ENCODE data around the gene PRDM12.
A peak's percentile ranks its signal among the peaks of the same experiment; 100 is the strongest.
"Not testable (repeated sequence)": the region's sequence is repeated elsewhere in the genome, so short reads cannot be mapped to it uniquely, and the experiment has no call there.

The PRDM12 gene

GRCh38 chr9:130668196-130668595, 3.8 kb downstream of the PRDM12 start:
- Mint-ChIP-seq H3K27me3 (peaks cover 45% of the 10 kb centered on the region), H3K4me1 (ENCODE audit: low read depth) (peaks cover 11% of the 10 kb centered on the region), H3K4me3 (no peak overlapping the region), H3K36me3 (ENCODE audit: low read depth) (no peaks in the 10 kb centered on the region), H3K9me3 (no peaks in the 10 kb centered on the region), H3K27ac (no peak overlapping the region)

- no peaks in the 10 kb centered on the region for H3K36me3 Mint-ChIP-seq (ENCODE audit: low read depth)
- H3K4me1 Mint-ChIP-seq (ENCODE audit: low read depth): peaks cover 11% of the 10 kb centered on the region
- peaks cover 45% of the 10 kb centered on the region for H3K27me3 Mint-ChIP-seq
- no peak overlapping the region for H3K4me3 Mint-ChIP-seq
- no peaks in the 10 kb centered on the region for H3K9me3 Mint-ChIP-seq
- H3K27ac Mint-ChIP-seq: no peak overlapping the region
Observed at GRCh38 chr9:130668659-130669058, 4.3 kb downstream of the PRDM12 start.

GRCh38 chr9:130669965-130670364, 5.6 kb downstream of the PRDM12 start:
- Mint-ChIP-seq H3K36me3 (ENCODE audit: low read depth) (no peaks in the 10 kb centered on the region), H3K27me3 (peaks cover 39% of the 10 kb centered on the region), H3K4me3 (no peak overlapping the region), H3K4me1 (ENCODE audit: low read depth) (peaks cover 11% of the 10 kb centered on the region), H3K9me3 (no peaks in the 10 kb centered on the region), H3K27ac (no peak overlapping the region)

GRCh38 chr9:130670644-130671043, 6.2 kb downstream of the PRDM12 start:
- Mint-ChIP-seq H3K27me3 (peaks cover 32% of the 10 kb centered on the region), H3K4me1 (ENCODE audit: low read depth) (peaks cover 4% of the 10 kb centered on the region), H3K36me3 (ENCODE audit: low read depth) (no peaks in the 10 kb centered on the region), H3K9me3 (no peaks in the 10 kb centered on the region), H3K4me3 (no peak overlapping the region), H3K27ac (no peak overlapping the region)

- peaks cover 16% of the 10 kb centered on the region for H3K27me3 Mint-ChIP-seq
- no peak overlapping the region for H3K27ac Mint-ChIP-seq
- H3K36me3 Mint-ChIP-seq (ENCODE audit: low read depth): no peaks in the 10 kb centered on the region
- no peaks in the 10 kb centered on the region for H3K9me3 Mint-ChIP-seq
- no peak overlapping the region for H3K4me3 Mint-ChIP-seq
- no peaks in the 10 kb centered on the region for H3K4me1 Mint-ChIP-seq (ENCODE audit: low read depth)
Observed at GRCh38 chr9:130672466-130672865, 8.1 kb downstream of the PRDM12 start.

- peaks cover 12% of the 10 kb centered on the region for H3K27me3 Mint-ChIP-seq
- no peaks in the 10 kb centered on the region for H3K4me1 Mint-ChIP-seq (ENCODE audit: low read depth)
Observed at GRCh38 chr9:130672933-130673615, 8.7 kb downstream of the PRDM12 start.

GRCh38 chr9:130675396-130675795, 11.0 kb downstream of the PRDM12 start:
- H3K27ac Mint-ChIP-seq: no peak overlapping the region
- H3K4me3 Mint-ChIP-seq: no peak overlapping the region
- no peaks in the 10 kb centered on the region for H3K9me3 Mint-ChIP-seq
- H3K4me1 Mint-ChIP-seq (ENCODE audit: low read depth): no peaks in the 10 kb centered on the region
- H3K27me3 Mint-ChIP-seq: peaks cover 11% of the 10 kb centered on the region
- no peaks in the 10 kb centered on the region for H3K36me3 Mint-ChIP-seq (ENCODE audit: low read depth)

More at GRCh38 chr9:130672933-130673615, 8.7 kb downstream of the PRDM12 start:
- Mint-ChIP-seq H3K4me3 (no peak overlapping the region), H3K9me3 (no peaks in the 10 kb centered on the region), H3K27ac (no peak overlapping the region), H3K36me3 (ENCODE audit: low read depth) (no peaks in the 10 kb centered on the region)

- peaks cover 14% of the 10 kb centered on the region for H3K27me3 Mint-ChIP-seq
- H3K27ac Mint-ChIP-seq: no peak overlapping the region
- no peaks in the 10 kb centered on the region for H3K36me3 Mint-ChIP-seq (ENCODE audit: low read depth)
- no peak overlapping the region for H3K4me3 Mint-ChIP-seq
- H3K4me1 Mint-ChIP-seq (ENCODE audit: low read depth): no peaks in the 10 kb centered on the region
- no peaks in the 10 kb centered on the region for H3K9me3 Mint-ChIP-seq
Observed at GRCh38 chr9:130677252-130677651, 12.9 kb downstream of the PRDM12 start.

- Mint-ChIP-seq H3K9me3 (no peaks in the 10 kb centered on the region), H3K27ac (no peak overlapping the region), H3K27me3 (peaks cover 11% of the 10 kb centered on the region), H3K4me1 (ENCODE audit: low read depth) (peaks cover 4% of the 10 kb centered on the region), H3K36me3 (ENCODE audit: low read depth) (no peaks in the 10 kb centered on the region), H3K4me3 (peak overlapping the region; percentile 23)
Observed at GRCh38 chr9:130680836-130681768, 16.7 kb downstream of the PRDM12 start.

- H3K4me1 Mint-ChIP-seq (ENCODE audit: low read depth): peaks cover 4% of the 10 kb centered on the region
- H3K27me3 Mint-ChIP-seq: peaks cover 11% of the 10 kb centered on the region
- no peak overlapping the region for H3K27ac Mint-ChIP-seq
- H3K9me3 Mint-ChIP-seq: no peaks in the 10 kb centered on the region
- H3K4me3 Mint-ChIP-seq: peak overlapping the region; percentile 81
- H3K36me3 Mint-ChIP-seq (ENCODE audit: low read depth): no peaks in the 10 kb centered on the region
Observed at GRCh38 chr9:130681769-130682420, 17.5 kb downstream of the PRDM12 start.

- H3K27ac Mint-ChIP-seq: peak overlapping the region; percentile 68
- H3K9me3 Mint-ChIP-seq: no peaks in the 10 kb centered on the region
- H3K27me3 Mint-ChIP-seq: peaks cover 11% of the 10 kb centered on the region
- peaks cover 4% of the 10 kb centered on the region for H3K4me1 Mint-ChIP-seq (ENCODE audit: low read depth)
- H3K4me3 Mint-ChIP-seq: peak overlapping the region; percentile 81
- H3K36me3 Mint-ChIP-seq (ENCODE audit: low read depth): no peaks in the 10 kb centered on the region
Observed at GRCh38 chr9:130682421-130683121, 18.2 kb downstream of the PRDM12 start.

- Mint-ChIP-seq H3K4me3 (no peak overlapping the region), H3K4me1 (ENCODE audit: low read depth) (peaks cover 4% of the 10 kb centered on the region), H3K27me3 (peaks cover 7% of the 10 kb centered on the region), H3K9me3 (no peaks in the 10 kb centered on the region), H3K27ac (no peak overlapping the region), H3K36me3 (ENCODE audit: low read depth) (no peaks in the 10 kb centered on the region)
Observed at GRCh38 chr9:130685104-130685503, 20.7 kb downstream of the PRDM12 start.

GRCh38 chr9:130685945-130686344, 21.6 kb downstream of the PRDM12 start:
- not testable (repeated sequence) for H3K4me3 Mint-ChIP-seq; H3K4me1 Mint-ChIP-seq (ENCODE audit: low read depth); H3K9me3 Mint-ChIP-seq; H3K27ac Mint-ChIP-seq; H3K36me3 Mint-ChIP-seq (ENCODE audit: low read depth); H3K27me3 Mint-ChIP-seq

- H3K9me3 Mint-ChIP-seq: no peaks in the 10 kb centered on the region
Observed at GRCh38 chr9:130687615-130688014, 23.2 kb downstream of the PRDM12 start.

More at GRCh38 chr9:130687615-130688014, 23.2 kb downstream of the PRDM12 start:
- Mint-ChIP-seq H3K4me3 (no peak overlapping the region), H3K36me3 (ENCODE audit: low read depth) (no peaks in the 10 kb centered on the region), H3K27ac (no peak overlapping the region), H3K27me3 (no peaks in the 10 kb centered on the region), H3K4me1 (ENCODE audit: low read depth) (peaks cover 3% of the 10 kb centered on the region)

All from stimulated activated naive CD8-positive, alpha-beta T cell treated with anti-CD3 and anti-CD28 coated beads, Interleukin-15, Interleukin-2, amounts not matched to agents 100 ng/mL and 50 ng/mL, for 24 hours (primary cell).